GM12864 (cell line): Measurements from ENCODE around the gene TMEM144.

ENCODE experiments used
- DNase-seq: peaks from one replicate; pipeline ENCODE4 v3.0.0-alpha.2; 2011; ENCODE audit warnings: low read depth
- H3K4me3 ChIP-seq: 2 replicates; pipeline ENCODE4 v1.5.1; 2011; ENCODE audit warnings: mild to moderate bottlenecking, low read depth, low read length, control low read depth
- TF ChIP-seq, protein P1 (sequence below): IDR thresholded peaks from 2 replicates; pipeline ENCODE4 v1.5.1; 2011; ENCODE audit warnings: low read depth, mild to moderate bottlenecking, moderate library complexity, low read length, control low read depth, inconsistent platforms; ENCODE audit errors: missing control alignments

The TMEM144 gene

DNA sequence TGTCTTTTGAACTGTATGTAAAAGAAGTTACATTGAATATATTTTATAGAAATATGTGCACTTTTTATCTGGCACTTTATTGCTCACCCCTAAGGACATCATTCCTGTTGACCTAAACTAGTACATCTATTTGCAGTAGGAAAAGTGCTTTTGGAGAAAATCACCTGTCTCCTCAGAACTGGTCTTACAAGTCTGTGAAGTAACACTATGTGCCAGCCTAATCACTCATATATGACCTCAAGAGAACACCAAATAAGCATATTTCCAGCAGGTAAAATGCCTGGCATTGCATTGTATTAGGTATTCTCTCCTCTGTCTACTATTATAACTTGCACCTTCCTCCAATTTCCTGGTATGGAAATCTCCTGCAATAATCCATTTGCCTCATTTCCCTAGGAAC lies 33.5 kb upstream of the TMEM144 start:
- DNase-seq: no peak
- TF ChIP-seq, protein P1, sequence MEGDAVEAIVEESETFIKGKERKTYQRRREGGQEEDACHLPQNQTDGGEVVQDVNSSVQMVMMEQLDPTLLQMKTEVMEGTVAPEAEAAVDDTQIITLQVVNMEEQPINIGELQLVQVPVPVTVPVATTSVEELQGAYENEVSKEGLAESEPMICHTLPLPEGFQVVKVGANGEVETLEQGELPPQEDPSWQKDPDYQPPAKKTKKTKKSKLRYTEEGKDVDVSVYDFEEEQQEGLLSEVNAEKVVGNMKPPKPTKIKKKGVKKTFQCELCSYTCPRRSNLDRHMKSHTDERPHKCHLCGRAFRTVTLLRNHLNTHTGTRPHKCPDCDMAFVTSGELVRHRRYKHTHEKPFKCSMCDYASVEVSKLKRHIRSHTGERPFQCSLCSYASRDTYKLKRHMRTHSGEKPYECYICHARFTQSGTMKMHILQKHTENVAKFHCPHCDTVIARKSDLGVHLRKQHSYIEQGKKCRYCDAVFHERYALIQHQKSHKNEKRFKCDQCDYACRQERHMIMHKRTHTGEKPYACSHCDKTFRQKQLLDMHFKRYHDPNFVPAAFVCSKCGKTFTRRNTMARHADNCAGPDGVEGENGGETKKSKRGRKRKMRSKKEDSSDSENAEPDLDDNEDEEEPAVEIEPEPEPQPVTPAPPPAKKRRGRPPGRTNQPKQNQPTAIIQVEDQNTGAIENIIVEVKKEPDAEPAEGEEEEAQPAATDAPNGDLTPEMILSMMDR: no peak
- H3K4me3 ChIP-seq: no peak overlapping the region

DNA sequence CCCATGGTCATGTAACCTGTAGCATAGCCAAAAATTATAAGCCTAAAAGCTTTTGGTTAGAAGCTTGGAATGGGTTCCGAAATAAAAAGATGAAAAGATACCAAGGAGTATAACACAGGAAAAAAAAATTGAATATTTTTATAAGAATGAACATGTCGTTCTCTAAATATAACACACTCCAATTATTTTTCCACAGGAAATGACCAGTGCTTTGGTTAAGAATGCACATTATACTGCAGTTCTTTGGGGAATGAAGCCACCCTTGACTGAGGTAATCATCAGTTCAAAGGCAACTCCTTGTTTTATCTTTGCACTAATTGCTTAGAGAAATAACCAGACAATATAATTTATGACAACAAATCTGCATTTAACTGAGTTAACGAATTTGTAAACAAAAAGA lies 30.8 kb upstream of the TMEM144 start:
- TF ChIP-seq, protein P1: no peak
- H3K4me3 ChIP-seq: no peak overlapping the region
- no peak for DNase-seq

DNA sequence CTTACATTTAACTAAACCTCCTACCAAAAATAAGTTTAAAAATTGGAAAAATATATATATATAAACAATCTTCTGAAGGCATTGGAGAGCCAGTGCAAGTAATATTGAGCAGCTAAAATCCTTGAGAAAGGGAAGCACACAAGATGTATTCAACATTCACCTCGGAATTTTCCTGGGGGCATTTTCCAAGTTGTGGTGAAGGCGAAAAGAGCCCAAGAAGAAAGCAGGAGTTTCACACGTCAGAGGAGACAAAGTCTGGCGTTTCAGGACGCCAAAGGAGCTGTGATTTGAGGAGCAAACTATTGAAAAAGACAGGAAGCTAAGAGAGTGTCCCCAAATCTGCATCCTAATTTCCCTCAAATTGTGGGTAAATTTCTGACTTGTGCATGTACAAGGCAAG lies 28.4 kb upstream of the TMEM144 start:
- no peak for DNase-seq
- H3K4me3 ChIP-seq: no peak overlapping the region
- TF ChIP-seq, protein P1: no peak

DNA sequence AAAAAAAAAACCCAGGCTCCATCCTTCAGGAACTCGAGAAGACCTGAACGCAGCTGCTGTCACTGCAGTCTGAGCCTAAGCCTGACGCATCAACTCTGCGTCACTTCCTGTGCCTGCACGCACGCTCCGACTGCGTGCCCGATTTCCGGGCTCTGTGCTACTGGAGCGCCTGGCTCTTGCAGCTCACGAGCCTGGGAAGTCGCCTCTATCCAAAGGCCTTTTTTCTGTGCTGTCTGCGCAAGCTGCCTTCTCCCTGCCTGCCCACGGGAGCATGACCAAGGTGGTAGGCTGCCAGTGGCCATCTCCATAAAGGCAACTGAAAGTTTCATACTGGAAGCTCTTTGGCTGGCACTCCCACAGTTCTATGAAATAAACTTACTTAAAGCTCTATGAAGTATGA lies 27.6 kb upstream of the TMEM144 start:
- no peak overlapping the region for H3K4me3 ChIP-seq
- TF ChIP-seq, protein P1: no peak
- DNase-seq: no peak

DNA sequence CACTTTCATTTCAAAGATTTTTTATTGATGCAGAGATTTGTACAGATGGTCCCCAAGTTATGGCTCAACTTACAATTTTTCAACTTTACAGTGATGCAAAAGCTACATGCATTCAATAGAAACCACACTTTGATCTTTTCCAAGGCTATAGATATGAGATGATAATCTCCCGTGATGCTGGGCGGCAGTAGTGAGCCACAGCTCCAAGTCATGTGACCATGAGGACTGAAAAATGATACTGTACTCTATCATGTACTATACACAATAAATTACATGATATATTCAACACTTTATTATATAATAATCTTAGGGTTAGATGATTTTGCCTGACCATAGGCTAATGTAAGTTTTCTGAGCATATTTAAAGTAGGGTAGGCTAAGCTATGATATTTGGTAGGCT lies 23.5 kb upstream of the TMEM144 start:
- no peak overlapping the region for H3K4me3 ChIP-seq
- DNase-seq: no peak
- TF ChIP-seq, protein P1: no peak

DNA sequence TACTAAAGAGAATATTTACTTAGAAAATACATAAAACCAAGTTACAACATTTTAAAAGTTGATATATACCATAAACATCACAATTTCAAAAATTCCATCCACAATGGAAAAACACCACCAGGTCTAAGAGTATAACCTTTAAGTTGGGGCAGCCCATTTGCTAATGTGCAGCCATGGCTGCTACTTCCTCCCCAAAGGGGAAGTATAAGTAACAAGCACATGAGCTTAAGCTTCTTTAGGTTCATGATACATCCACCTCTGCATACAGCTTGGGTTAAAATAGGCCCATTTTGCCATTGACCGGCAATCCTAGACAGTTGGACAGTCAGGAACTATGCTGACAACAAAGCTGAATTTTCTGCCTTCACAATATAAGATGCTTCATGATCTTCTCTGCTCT lies 20.9 kb upstream of the TMEM144 start:
- no peak for DNase-seq
- H3K4me3 ChIP-seq: no peak overlapping the region
- TF ChIP-seq, protein P1: no peak

DNA sequence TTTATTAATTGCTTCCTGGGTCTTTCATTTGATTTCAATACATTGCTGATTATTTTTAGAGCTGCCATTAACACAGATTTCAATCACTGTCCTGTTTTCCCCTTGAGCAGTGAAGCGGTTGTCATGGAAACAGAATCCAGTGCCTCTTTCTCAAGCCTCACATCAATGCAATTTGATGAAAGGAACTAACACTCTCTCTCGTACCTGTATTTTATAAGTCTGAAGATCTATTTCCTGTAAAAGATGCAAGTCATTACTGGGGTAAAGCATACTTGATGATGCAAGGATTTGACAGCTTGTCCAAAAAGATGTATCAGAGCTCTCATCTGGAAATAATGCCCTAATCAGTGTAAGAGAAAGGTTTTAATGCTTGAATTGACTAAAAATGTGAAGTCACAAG lies 19.6 kb upstream of the TMEM144 start:
- TF ChIP-seq, protein P1: no peak
- no peak for DNase-seq
- H3K4me3 ChIP-seq: no peak overlapping the region
